ENCODE results near the gene TMCC3. TPM values are rescaled to one million over a fixed set of nuclear protein-coding genes. Genes with fewer than 3 reads are reported as not detected.

The TMCC3 gene
- total and polyA plus RNA-seq, 8 donors = 0.58 to 14.3 (median 5.0) TPM

DNA sequence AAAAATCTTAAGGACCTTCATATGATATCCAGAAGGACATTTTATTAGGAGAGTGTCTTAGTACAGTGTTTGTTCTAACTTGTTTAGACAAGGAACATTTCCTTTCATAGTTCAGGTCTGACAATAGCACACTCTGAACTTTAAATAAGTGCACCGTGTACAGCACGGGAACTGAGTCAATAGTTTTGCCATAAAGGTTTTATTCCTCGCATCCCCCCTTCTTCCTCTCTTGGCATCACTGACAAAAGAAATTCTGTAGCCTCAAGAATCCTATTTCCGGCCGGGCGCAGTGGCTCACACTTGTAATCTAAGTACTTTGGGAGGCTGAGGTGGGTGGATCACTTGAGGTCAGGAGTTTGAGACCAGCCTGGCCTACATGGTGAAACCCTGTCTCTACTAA lies 58.3 kb downstream of the TMCC3 start:
- no peak for DNase-seq
- intact Hi-C loops (cut with DNase I; ENCODE audit: low total_unique reads) = no loop called here
- peak overlapping the region in 1 of 5 donors; percentile 5 for H3K27ac ChIP-seq
- peaks cover 3 to 39% (median 22%) of the 10 kb centered on the region in 4 donors for H3K4me1 ChIP-seq
- no peaks in the 10 kb centered on the region for H3K9me3 ChIP-seq
- TF ChIP-seq POLR2A (IDR thresholded peaks at IDR 0.05) = no peak
- no peak for TF ChIP-seq POLR2AphosphoS5 (IDR thresholded peaks at IDR 0.05)
- no peak for TF ChIP-seq EP300 (IDR thresholded peaks at IDR 0.05)
- no peak for TF ChIP-seq CTCF (IDR thresholded peaks at IDR 0.05)
- no peak overlapping the region for H3K4me3 ChIP-seq
- no peaks in the 10 kb centered on the region for H3K27me3 ChIP-seq
- 28 to 60% (median 47%) methylated on average over 6 of the region's 6 CpGs for WGBS, 5 donors
- H3K36me3 ChIP-seq = no peaks in the 10 kb centered on the region

GRCh38 chr12:94590428-94590827 lies 59.9 kb downstream of the TMCC3 start:
- H3K4me1 ChIP-seq = peaks cover 10 to 50% (median 33%) of the 10 kb centered on the region in 4 donors
- no peaks in the 10 kb centered on the region for H3K27me3 ChIP-seq
- H3K27ac ChIP-seq = peak overlapping the region in 1 of 5 donors; percentile 18
- peak in 2 of 3 donors; percentile 22 to 36 for TF ChIP-seq POLR2AphosphoS5 (IDR thresholded peaks at IDR 0.05)
- TF ChIP-seq POLR2A (IDR thresholded peaks at IDR 0.05) = no peak
- no peak for TF ChIP-seq CTCF (IDR thresholded peaks at IDR 0.05)
- TF ChIP-seq EP300 (IDR thresholded peaks at IDR 0.05) = no peak
- no peak overlapping the region for H3K4me3 ChIP-seq
- no peaks in the 10 kb centered on the region for H3K36me3 ChIP-seq
- intact Hi-C loops (cut with DNase I; ENCODE audit: low total_unique reads) = no loop called here
- peak in 1 of 2 donors; percentile 40 for DNase-seq
- no peaks in the 10 kb centered on the region for H3K9me3 ChIP-seq
- WGBS, 5 donors = 31 to 50% (median 48%) methylated on average over 8 of the region's 8 CpGs

DNA sequence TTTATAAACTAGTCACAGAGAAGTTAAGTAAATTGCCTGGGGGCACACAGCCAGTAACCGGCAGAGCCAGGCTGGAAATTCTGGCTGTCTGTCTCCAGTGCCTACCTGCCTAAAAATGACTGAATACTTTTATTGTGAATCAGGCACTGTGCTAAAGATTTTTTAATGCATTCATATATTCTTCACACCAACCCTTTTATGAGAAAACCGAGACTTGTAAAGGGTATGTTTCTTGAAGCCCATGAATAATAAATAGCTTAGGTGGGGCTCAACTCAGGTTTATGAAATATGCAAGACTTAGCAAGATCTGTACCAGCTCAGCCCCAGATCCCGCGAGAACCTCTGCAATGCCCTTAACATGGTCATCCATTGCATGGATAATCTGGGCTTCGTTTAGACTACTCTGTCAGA lies 60.8 kb downstream of the TMCC3 start:
- TF ChIP-seq EP300 (IDR thresholded peaks at IDR 0.05) (no peak), CTCF (IDR thresholded peaks at IDR 0.05) (no peak), POLR2AphosphoS5 (IDR thresholded peaks at IDR 0.05) (no peak), POLR2A (IDR thresholded peaks at IDR 0.05) (no peak)
- Histone ChIP-seq H3K27me3 (no peaks in the 10 kb centered on the region), H3K27ac (no peak overlapping the region), H3K4me3 (no peak overlapping the region), H3K36me3 (no peaks in the 10 kb centered on the region), H3K4me1 (peaks cover 10 to 51% (median 32%) of the 10 kb centered on the region in 4 donors), H3K9me3 (no peaks in the 10 kb centered on the region)
- WGBS, 5 donors = 89 to 95% (median 93%) methylated on average over 5 of the region's 5 CpGs
- intact Hi-C loops (cut with DNase I; ENCODE audit: low total_unique reads) = no loop called here
- no peak for DNase-seq

DNA sequence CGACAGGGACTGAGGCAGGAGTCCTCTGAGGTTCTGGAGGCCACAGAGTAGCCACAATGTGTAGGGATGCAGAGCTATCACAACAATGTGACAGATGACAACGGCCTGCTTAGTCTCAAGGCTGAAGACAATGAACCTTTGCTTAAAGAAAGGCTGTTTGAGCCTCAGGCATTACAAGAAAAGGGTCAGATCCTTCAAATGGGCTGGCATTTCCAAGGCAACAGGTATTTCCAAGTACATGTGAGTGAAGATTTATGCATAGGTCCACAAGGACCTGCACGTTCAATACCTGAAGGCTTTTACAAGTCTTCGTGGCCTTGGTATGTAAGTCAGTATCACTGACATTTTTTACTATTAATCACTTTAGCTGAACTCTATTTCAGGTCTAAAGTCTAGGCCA lies 62.0 kb downstream of the TMCC3 start:
- H3K4me1 ChIP-seq = peaks cover 10 to 51% (median 30%) of the 10 kb centered on the region in 4 donors
- H3K27me3 ChIP-seq = no peaks in the 10 kb centered on the region
- H3K36me3 ChIP-seq = no peaks in the 10 kb centered on the region
- DNase-seq = no peak
- intact Hi-C loops (cut with DNase I; ENCODE audit: low total_unique reads) = no loop called here
- 70 to 93% (median 81%) methylated on average over 4 of the region's 4 CpGs for WGBS, 5 donors
- no peak overlapping the region for H3K4me3 ChIP-seq
- no peaks in the 10 kb centered on the region for H3K9me3 ChIP-seq
- TF ChIP-seq POLR2A (IDR thresholded peaks at IDR 0.05) = no peak
- TF ChIP-seq CTCF (IDR thresholded peaks at IDR 0.05) = no peak
- no peak for TF ChIP-seq EP300 (IDR thresholded peaks at IDR 0.05)
- no peak for TF ChIP-seq POLR2AphosphoS5 (IDR thresholded peaks at IDR 0.05)
- peak overlapping the region in 2 of 5 donors; percentile 15 to 34 for H3K27ac ChIP-seq

Data from stomach (tissue), 9 donors.